Kidney epithelial cell (primary cell): Measurements from ENCODE around the gene DPP6. TPM values are rescaled to one million over a fixed set of nuclear protein-coding genes. Genes with fewer than 3 reads are reported as not detected.

Experiments
- DNase-seq: peaks from one replicate; pipeline ENCODE4 v3.0.0-alpha.2; 2010; ENCODE audit warnings: low read depth
- H3K27me3 ChIP-seq: 2 replicates; pipeline ENCODE4 v1.6.0; 2011; ENCODE audit warnings: low read length; ENCODE audit not compliant: control insufficient read depth, insufficient read depth
- H3K36me3 ChIP-seq: 2 replicates; pipeline ENCODE4 v1.5.1; 2011; ENCODE audit warnings: low read length; ENCODE audit not compliant: control insufficient read depth, insufficient read depth
- H3K4me3 ChIP-seq: 2 replicates; pipeline ENCODE4 v1.5.1; 2011; ENCODE audit warnings: low read depth, mild to moderate bottlenecking, control low read depth, low read length
- CTCF ChIP-seq: IDR thresholded peaks from 2 replicates; pipeline ENCODE4 v1.5.1; 2011; ENCODE audit warnings: mild to moderate bottlenecking, moderate library complexity, low read length, control low read depth, inconsistent platforms; ENCODE audit not compliant: insufficient read depth, poor library complexity, severe bottlenecking
- total RNA-seq: library from RNA; depleted of rRNA; stranded (reverse); fragments of >200 nt; gene quantifications from 2 replicates; pipeline ENCODE4 v1.2.3, GENCODE V29; 2015

Gene DPP6
- total RNA-seq, 1 donor from 2014 or later = 0.84 TPM

GRCh38 chr7:154388412-154388811 lies 336.2 kb downstream of the DPP6 start:
- TF ChIP-seq CTCF = no peak
- no peak for DNase-seq

GRCh38 chr7:154388999-154389398 lies 336.8 kb downstream of the DPP6 start:
- no peak for DNase-seq
- no peak overlapping the region for H3K4me3 ChIP-seq
- TF ChIP-seq CTCF = no peak
- H3K27me3 ChIP-seq = no peaks in the 10 kb centered on the region
- H3K36me3 ChIP-seq = no peaks in the 10 kb centered on the region

More at GRCh38 chr7:154388412-154388811, 336.2 kb downstream of the DPP6 start:
- H3K36me3 ChIP-seq = no peaks in the 10 kb centered on the region
- no peak overlapping the region for H3K4me3 ChIP-seq
- H3K27me3 ChIP-seq = no peaks in the 10 kb centered on the region

GRCh38 chr7:154390961-154391360 lies 338.8 kb downstream of the DPP6 start:
- no peak for DNase-seq
- no peaks in the 10 kb centered on the region for H3K36me3 ChIP-seq
- H3K27me3 ChIP-seq = no peaks in the 10 kb centered on the region
- H3K4me3 ChIP-seq = no peak overlapping the region
- no peak for TF ChIP-seq CTCF

- no peak for DNase-seq
- no peak for TF ChIP-seq CTCF
- no peak overlapping the region for H3K4me3 ChIP-seq
- no peaks in the 10 kb centered on the region for H3K27me3 ChIP-seq
- no peaks in the 10 kb centered on the region for H3K36me3 ChIP-seq
Observed at GRCh38 chr7:154394804-154395203, 342.6 kb downstream of the DPP6 start.

GRCh38 chr7:154406312-154406711 lies 354.1 kb downstream of the DPP6 start:
- no peak for TF ChIP-seq CTCF
- Histone ChIP-seq H3K4me3 (no peak overlapping the region), H3K27me3 (no peaks in the 10 kb centered on the region), H3K36me3 (no peaks in the 10 kb centered on the region)
- no peak for DNase-seq

GRCh38 chr7:154409703-154410311 lies 357.6 kb downstream of the DPP6 start:
- Histone ChIP-seq H3K36me3 (no peaks in the 10 kb centered on the region), H3K4me3 (no peak overlapping the region), H3K27me3 (no peaks in the 10 kb centered on the region)
- DNase-seq = no peak
- no peak for TF ChIP-seq CTCF
